ENCODE data around the gene INPP5A.
A peak's percentile ranks its signal among the peaks of the same experiment; 100 is the strongest.
"Not testable (repeated sequence)": the region's sequence is repeated elsewhere in the genome, so short reads cannot be mapped to it uniquely, and the experiment has no call there.

Gene INPP5A

GRCh38 chr10:132565516-132566209, 28.1 kb downstream of the INPP5A start:
- DNase-seq: no peak

- DNase-seq: no peak
Observed at GRCh38 chr10:132566892-132567291, 29.3 kb downstream of the INPP5A start.

GRCh38 chr10:132570265-132570664, 32.7 kb downstream of the INPP5A start:
- no peak for DNase-seq

GRCh38 chr10:132570771-132571649, 33.4 kb downstream of the INPP5A start:
- no peak for DNase-seq

- peak; percentile 75 for DNase-seq
Observed at GRCh38 chr10:132571650-132572544, 34.3 kb downstream of the INPP5A start.

GRCh38 chr10:132572545-132572937, 35.0 kb downstream of the INPP5A start:
- DNase-seq: no peak

GRCh38 chr10:132572946-132573345, 35.4 kb downstream of the INPP5A start:
- not testable (repeated sequence) for DNase-seq

GRCh38 chr10:132574288-132574687, 36.7 kb downstream of the INPP5A start:
- no peak for DNase-seq

GRCh38 chr10:132574783-132575319, 37.3 kb downstream of the INPP5A start:
- DNase-seq: no peak

- DNase-seq: no peak
Observed at GRCh38 chr10:132575320-132576201, 38.0 kb downstream of the INPP5A start.

- no peak for DNase-seq
Observed at GRCh38 chr10:132576671-132577349, 39.2 kb downstream of the INPP5A start.

GRCh38 chr10:132577350-132578003, 39.9 kb downstream of the INPP5A start:
- no peak for DNase-seq

GRCh38 chr10:132578287-132578951, 40.8 kb downstream of the INPP5A start:
- DNase-seq: no peak

- DNase-seq: no peak
Observed at GRCh38 chr10:132579027-132579859, 41.7 kb downstream of the INPP5A start.

GRCh38 chr10:132580143-132580542, 42.6 kb downstream of the INPP5A start:
- DNase-seq: no peak

- no peak for DNase-seq
Observed at GRCh38 chr10:132580617-132581016, 43.0 kb downstream of the INPP5A start.

GRCh38 chr10:132582137-132582536, 44.5 kb downstream of the INPP5A start:
- no peak for DNase-seq

- DNase-seq: no peak
Observed at GRCh38 chr10:132582771-132583170, 45.2 kb downstream of the INPP5A start.

GRCh38 chr10:132583456-132583855, 45.9 kb downstream of the INPP5A start:
- no peak for DNase-seq

Data from CD4-positive, alpha-beta T cell treated with Interleukin-4 for 4 hours (primary cell).